Astrocyte (in vitro differentiated cells and primary cell): ENCODE results near the gene NCR3LG1. TPM values are rescaled to one million over a fixed set of nuclear protein-coding genes. Genes with fewer than 3 reads are reported as not detected.
"Not testable (repeated sequence)": the region's sequence is repeated elsewhere in the genome, so short reads cannot be mapped to it uniquely, and the experiment has no call there.

ENCODE experiments used
- DNase-seq: peaks from one replicate; pipeline ENCODE4 v3.0.0-alpha.2; 2010; ENCODE audit warnings: low read depth
- FAIRE-seq: peaks from 2 replicates; lab custom pipeline; 2011; peaks lifted over from hg19 to GRCh38; lab: Jason Lieb, UNC
- H2AFZ ChIP-seq: 2 replicates; pipeline ENCODE4 v1.6.0; 2012; ENCODE audit warnings: low read depth, low read length, inconsistent platforms
- H3K27ac ChIP-seq: 2 replicates; pipeline ENCODE4 v1.5.1; 2011; ENCODE audit warnings: low read depth, low read length, inconsistent platforms
- H3K27me3 ChIP-seq: 2 replicates; pipeline ENCODE4 v1.6.0; 2011; ENCODE audit warnings: low read length, inconsistent platforms; ENCODE audit not compliant: insufficient read depth
- H3K36me3 ChIP-seq: 2 replicates; pipeline ENCODE4 v1.5.1; 2011; ENCODE audit warnings: low read length, inconsistent platforms; ENCODE audit not compliant: insufficient read depth
- H3K4me1 ChIP-seq: 2 replicates; pipeline ENCODE4 v1.5.1; 2011; ENCODE audit warnings: low read length, inconsistent platforms; ENCODE audit not compliant: insufficient read depth
- H3K4me2 ChIP-seq: 2 replicates; pipeline ENCODE4 v1.6.0; 2012; ENCODE audit warnings: low read length, inconsistent platforms
- H3K4me3 ChIP-seq: 2 replicates; pipeline ENCODE4 v1.5.1; 2011; ENCODE audit warnings: low read depth, mild to moderate bottlenecking, low read length, inconsistent platforms; ENCODE audit not compliant: insufficient read depth
- H3K79me2 ChIP-seq: 2 replicates; pipeline ENCODE4 v1.6.0; 2012; ENCODE audit warnings: mild to moderate bottlenecking, low read length, inconsistent platforms; ENCODE audit not compliant: insufficient read depth
- H3K9ac ChIP-seq: 2 replicates; pipeline ENCODE4 v1.6.0; 2012; ENCODE audit warnings: mild to moderate bottlenecking, low read length, inconsistent platforms
- H3K9me3 ChIP-seq: 2 replicates; pipeline ENCODE4 v1.5.1; 2012; ENCODE audit warnings: low read depth, mild to moderate bottlenecking, low read length, inconsistent platforms; ENCODE audit not compliant: insufficient read depth
- H4K20me1 ChIP-seq: 2 replicates; pipeline ENCODE4 v1.6.0; 2012; ENCODE audit warnings: low read length, inconsistent platforms; ENCODE audit not compliant: insufficient read depth
- H3K27ac Mint-ChIP-seq: one replicate; pipeline ENCODE4 v1.8.0; 2021; ENCODE audit warnings: mild to moderate bottlenecking, mixed read lengths; ENCODE audit not compliant: unreplicated experiment
- H3K27me3 Mint-ChIP-seq: one replicate; pipeline ENCODE4 v1.8.0; 2021; ENCODE audit warnings: low read depth, mixed read lengths; ENCODE audit not compliant: unreplicated experiment
- H3K36me3 Mint-ChIP-seq: one replicate; pipeline ENCODE4 v1.8.0; 2021; ENCODE audit warnings: low read depth, mixed read lengths; ENCODE audit not compliant: unreplicated experiment
- H3K4me1 Mint-ChIP-seq: one replicate; pipeline ENCODE4 v1.8.0; 2021; ENCODE audit warnings: low read depth, mixed read lengths; ENCODE audit not compliant: unreplicated experiment
- H3K4me3 Mint-ChIP-seq: one replicate; pipeline ENCODE4 v1.8.0; 2021; ENCODE audit warnings: mild to moderate bottlenecking, moderate library complexity, mixed read lengths; ENCODE audit not compliant: unreplicated experiment
- H3K9me3 Mint-ChIP-seq: one replicate; pipeline ENCODE4 v1.8.0; 2021; ENCODE audit warnings: mild to moderate bottlenecking, mixed read lengths; ENCODE audit not compliant: unreplicated experiment
- EZH2 ChIP-seq: IDR thresholded peaks from 2 replicates; pipeline ENCODE4 v1.6.1; 2012; ENCODE audit warnings: mild to moderate bottlenecking, low read length, inconsistent platforms; ENCODE audit not compliant: insufficient read depth
- total RNA-seq: library from RNA; stranded (reverse); gene quantifications from 2 replicates; pipeline ENCODE4 v1.2.1, GENCODE V29; 2021
- TF ChIP-seq, protein P1 (sequence below): IDR thresholded peaks from 2 replicates; pipeline ENCODE4 v1.5.1; 2011; ENCODE audit warnings: low read depth, mild to moderate bottlenecking, inconsistent platforms, low read length, moderate library complexity; ENCODE audit not compliant: insufficient read depth

The NCR3LG1 gene
- total RNA-seq, 1 donor from 2014 or later = 3.3 TPM

DNA sequence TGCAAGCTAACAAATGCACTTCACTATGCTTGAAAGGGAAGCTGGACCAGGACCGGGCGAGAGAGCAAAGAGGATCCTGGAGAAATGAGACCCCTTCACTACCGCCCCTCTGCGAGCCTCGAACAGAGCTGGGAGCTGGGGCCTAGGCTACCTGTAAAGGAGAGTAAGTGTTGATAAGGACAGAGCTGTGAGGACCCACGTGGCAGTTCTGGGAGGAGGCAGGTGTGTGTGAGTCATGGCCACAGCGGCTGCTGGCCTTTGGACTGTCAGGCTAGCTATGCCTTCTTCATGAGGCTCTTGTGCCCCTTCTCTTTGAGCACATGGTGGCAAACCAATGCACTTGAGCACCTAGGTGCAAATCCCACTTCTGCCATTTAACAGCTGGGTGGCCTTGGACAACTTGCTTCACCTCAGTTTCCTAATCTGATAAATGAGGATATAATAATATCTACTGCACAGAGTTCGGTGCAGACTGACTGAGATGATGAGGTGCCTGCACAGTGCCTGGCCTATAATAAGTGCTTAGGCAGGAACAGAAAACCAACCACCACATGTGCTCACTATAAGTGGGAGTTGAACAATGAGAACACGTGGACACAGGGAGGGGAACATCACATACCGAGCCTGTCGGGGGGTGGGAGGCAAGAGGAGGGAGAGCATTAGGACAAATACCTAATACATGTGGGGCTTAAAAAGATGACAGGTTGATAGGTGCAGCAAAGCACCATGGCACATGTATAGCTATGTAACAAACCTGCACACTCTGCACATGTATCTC lies 72.1 kb downstream of the NCR3LG1 start:
- no peak for DNase-seq
- Histone ChIP-seq H3K4me3 (no peak overlapping the region), H3K4me2 (no peak overlapping the region), H3K4me1 (no peaks in the 10 kb centered on the region), H3K36me3 (no peaks in the 10 kb centered on the region), H3K9me3 (no peaks in the 10 kb centered on the region), H2AFZ (no peak overlapping the region), H3K9ac (no peak overlapping the region), H4K20me1 (no peaks in the 10 kb centered on the region), H3K79me2 (no peaks in the 10 kb centered on the region), H3K27ac (no peak overlapping the region), H3K27me3 (peaks cover 21% of the 10 kb centered on the region)
- peaks cover 49% of the 10 kb centered on the region for H3K27me3 Mint-ChIP-seq
- no peaks in the 10 kb centered on the region for H3K4me1 Mint-ChIP-seq
- H3K4me3 Mint-ChIP-seq = no peak overlapping the region
- no peaks in the 10 kb centered on the region for H3K36me3 Mint-ChIP-seq
- no peak for FAIRE-seq
- no peaks in the 10 kb centered on the region for H3K9me3 Mint-ChIP-seq
- no peak overlapping the region for H3K27ac Mint-ChIP-seq
- TF ChIP-seq, protein P1, sequence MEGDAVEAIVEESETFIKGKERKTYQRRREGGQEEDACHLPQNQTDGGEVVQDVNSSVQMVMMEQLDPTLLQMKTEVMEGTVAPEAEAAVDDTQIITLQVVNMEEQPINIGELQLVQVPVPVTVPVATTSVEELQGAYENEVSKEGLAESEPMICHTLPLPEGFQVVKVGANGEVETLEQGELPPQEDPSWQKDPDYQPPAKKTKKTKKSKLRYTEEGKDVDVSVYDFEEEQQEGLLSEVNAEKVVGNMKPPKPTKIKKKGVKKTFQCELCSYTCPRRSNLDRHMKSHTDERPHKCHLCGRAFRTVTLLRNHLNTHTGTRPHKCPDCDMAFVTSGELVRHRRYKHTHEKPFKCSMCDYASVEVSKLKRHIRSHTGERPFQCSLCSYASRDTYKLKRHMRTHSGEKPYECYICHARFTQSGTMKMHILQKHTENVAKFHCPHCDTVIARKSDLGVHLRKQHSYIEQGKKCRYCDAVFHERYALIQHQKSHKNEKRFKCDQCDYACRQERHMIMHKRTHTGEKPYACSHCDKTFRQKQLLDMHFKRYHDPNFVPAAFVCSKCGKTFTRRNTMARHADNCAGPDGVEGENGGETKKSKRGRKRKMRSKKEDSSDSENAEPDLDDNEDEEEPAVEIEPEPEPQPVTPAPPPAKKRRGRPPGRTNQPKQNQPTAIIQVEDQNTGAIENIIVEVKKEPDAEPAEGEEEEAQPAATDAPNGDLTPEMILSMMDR = no peak
- no peak for TF ChIP-seq EZH2

DNA sequence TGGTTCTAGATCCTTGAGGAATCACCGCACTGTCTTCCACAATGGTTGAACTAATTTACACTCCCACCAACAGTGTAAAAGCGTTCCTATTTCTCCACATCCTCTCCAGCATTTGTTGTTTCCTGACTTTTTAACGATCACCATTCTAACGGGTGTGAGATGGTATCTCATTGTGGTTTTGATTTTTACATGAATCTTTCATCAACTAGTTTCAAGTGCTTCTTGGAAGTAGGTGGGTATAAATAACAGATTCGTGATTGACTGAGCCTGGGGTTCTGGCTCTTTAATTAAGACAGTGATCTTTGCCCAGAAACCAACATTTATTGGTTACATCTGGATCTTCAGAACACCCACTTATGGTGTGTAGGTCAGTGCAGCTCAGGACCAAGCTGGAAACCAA lies 74.6 kb downstream of the NCR3LG1 start:
- not testable (repeated sequence) for DNase-seq, H3K27me3 ChIP-seq

More for the DNA sequence above, 74.6 kb downstream of the NCR3LG1 start:
- not testable (repeated sequence) for H3K79me2 ChIP-seq, H3K27ac Mint-ChIP-seq, H3K36me3 Mint-ChIP-seq, H3K9me3 ChIP-seq, H3K4me2 ChIP-seq, H3K36me3 ChIP-seq, FAIRE-seq, H3K9ac ChIP-seq, H4K20me1 ChIP-seq, H3K27ac ChIP-seq, H3K9me3 Mint-ChIP-seq, H2AFZ ChIP-seq, H3K4me1 ChIP-seq, H3K4me3 ChIP-seq, H3K4me3 Mint-ChIP-seq, H3K4me1 Mint-ChIP-seq
- peaks cover 46% of the 10 kb centered on the region for H3K27me3 Mint-ChIP-seq

Other genes starting within 250 kb of the NCR3LG1 start
- 73.4 and 84.9 TPM in 2 replicates for gene PIK3C2A, start 143.8 kb upstream of the NCR3LG1 start, total RNA-seq
- 71.2 and 72.4 TPM in 2 replicates for gene NUCB2, start 75.1 kb upstream of the NCR3LG1 start, total RNA-seq
- gene KCNJ11, start 36.9 kb downstream of the NCR3LG1 start, total RNA-seq = 0.43 TPM in 1 of 2 replicates, not detected in the other
- gene ABCC8, start 125.0 kb downstream of the NCR3LG1 start, total RNA-seq = not detected in 2 replicates
- gene USH1C, start 192.6 kb downstream of the NCR3LG1 start, total RNA-seq = not detected in 2 replicates
- not detected in 2 replicates for gene OTOG, start 195.5 kb downstream of the NCR3LG1 start, total RNA-seq